Stimulated activated CD4-positive, alpha-beta T cell treated with anti-CD3 and anti-CD28 coated beads, TNF-alpha, amount 100 ng/mL, for 24 hours (primary cell): ENCODE measurements around the gene TAF15.

ENCODE experiments used
- DNase-seq, 3 experiments: peaks; one replicate each; pipeline ENCODE4 v3.0.0-alpha.2; 2020; ENCODE audit warnings: low read depth in 3 of 3

The TAF15 gene

DNA sequence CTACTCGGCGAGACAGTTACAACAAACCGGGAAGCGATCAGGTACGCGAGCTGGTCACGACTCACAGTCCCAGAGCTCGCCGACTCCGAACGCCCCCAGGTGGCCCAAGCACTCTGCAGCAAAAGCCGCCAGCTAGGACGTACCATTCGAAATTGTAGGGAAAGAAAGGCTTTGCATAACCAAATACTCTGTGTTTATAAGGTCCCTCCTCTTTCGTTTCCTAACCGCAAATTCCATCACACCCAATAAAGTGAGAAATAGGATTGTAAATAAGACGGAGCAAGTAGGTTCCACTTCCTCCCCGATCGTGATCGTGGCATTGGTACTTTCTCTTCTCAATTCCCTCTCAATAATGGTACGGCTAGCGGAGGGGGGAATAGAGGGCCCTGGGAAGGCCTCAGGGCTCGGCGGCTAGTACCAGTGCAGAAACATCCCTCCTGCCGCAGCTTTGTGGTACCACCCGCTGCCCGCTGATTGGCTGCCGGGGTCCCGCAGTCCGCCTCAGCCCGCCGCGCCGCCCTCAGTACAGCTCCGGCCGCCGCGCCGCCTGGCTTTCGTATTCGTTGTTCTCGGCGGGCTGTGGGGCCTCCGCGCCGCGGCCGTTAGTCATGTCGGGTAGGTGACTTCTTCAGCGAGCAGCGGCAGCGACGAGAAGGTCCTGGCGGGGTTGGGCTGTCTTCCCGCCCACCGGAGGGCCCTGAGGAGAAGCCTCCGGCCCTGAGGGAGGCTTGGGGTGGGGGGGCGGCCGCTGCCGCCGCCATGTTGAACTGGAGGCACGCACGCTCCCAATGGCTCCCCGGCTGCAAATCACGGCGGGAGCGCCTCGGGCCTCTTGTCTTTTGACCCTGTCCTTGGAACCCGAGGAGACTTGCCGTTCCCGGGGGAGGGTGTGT is at the start of gene TAF15:
TAF15 (plus strand) TSS at position 523 of the 893 bp plus-strand sequence; CDS start at position 609, 86 bp downstream.
- DNase-seq = peak; percentile 87 to 94 (median 91)

DNA sequence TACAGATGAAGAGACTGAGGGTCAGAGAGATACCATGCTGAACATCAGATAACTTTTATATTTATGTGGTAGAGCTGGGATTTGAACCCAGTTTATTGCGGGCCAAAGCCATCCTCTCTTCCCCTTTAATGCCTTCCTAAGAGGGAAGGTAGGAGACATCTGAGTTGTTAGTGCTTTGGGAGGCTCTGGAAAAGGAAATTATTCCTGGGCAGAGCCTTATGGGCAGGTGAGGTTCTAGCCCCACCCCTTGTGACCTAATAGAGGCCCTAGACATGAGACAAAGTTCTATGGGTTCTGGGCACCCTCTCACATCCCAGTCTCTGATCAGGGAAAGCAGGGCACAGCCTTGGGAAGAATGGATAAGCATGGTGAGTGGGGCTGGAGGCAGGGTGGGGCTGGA is 48.7 kb upstream of the TAF15 start, which contains the start of gene C17orf50:
C17orf50 (plus strand) TSS at position 301 of the 400 bp plus-strand sequence; CDS start at position 356, 55 bp downstream.
- no peak for DNase-seq

DNA sequence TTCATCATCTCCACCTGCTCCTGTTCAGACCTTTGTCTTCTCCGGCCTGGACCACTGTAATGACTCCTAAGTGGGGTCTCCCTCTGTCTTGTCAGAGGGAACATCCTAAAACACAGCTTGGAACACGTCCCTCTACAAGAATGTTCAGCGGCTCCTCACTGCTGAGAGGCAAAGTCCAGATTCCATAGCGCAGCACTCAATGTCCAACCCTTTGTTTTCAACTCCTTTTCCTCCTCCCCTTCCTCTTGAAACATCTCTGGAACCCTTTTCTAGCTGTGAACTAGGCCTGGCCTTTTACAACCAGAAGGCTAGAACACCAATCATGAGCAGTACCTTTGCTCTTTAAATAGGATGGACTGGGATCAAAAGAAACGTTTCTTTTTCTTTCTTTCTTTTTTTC is 47.7 kb upstream of the TAF15 start:
- DNase-seq = no peak

DNA sequence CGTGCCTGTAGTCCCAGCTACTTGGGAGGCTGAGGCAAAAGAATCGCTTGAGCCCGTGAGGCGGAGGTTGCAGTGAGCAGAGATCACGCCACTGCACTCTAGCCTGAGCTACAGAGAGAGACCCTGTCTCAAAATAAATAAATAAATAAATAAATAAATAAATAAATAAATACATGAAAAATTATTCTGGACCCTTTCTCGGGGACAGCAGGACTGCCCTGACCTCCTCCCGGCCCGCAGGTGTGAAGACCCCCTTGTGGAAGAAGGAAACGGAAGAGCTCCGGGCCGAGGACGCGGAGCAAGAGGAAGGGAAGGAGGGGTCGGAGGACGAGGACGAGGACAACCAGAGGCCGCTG is 45.5 kb upstream of the TAF15 start:
- DNase-seq = no peak

DNA sequence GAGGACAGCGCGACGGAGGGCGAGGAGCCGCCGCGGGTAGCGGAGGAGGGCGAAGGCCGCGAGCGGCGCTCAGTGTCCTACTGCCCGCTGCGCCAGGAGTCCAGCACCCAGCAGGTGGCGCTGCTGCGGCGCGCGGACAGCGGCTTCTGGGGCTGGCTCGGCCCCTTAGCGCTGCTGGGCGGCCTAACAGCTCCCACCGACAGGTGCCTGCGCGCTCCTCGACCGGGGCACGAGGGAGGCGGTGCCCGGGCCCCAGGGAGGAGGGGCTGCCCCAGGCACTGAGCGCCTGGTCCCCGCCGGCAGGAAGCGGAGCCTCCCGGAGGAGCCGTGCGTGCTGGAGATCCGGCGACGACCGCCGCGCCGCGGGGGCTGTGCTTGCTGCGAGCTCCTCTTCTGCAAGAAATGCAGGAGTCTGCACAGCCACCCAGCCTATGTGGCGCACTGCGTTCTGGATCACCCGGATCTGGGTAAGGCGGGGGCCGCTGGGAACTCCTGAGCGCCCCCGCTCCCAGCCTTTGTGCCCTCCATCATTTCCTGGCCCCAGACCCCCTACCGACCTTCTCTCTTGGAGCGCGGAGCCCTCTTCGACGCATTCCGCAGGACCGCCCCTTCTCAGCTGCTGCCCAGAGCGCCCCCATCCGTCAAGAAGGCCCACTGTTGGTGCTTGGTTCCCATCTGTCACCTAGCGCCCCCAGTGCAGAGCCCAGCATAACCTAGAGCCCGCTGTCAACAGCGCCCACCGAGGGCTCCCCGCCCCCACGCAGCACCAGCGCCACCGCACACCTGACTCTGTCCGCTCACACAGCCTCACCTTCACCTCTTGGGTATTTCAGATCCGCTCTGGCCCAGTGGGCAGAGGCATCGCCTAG is 44.9 kb upstream of the TAF15 start:
- peak; percentile 66 to 88 (median 72) for DNase-seq

DNA sequence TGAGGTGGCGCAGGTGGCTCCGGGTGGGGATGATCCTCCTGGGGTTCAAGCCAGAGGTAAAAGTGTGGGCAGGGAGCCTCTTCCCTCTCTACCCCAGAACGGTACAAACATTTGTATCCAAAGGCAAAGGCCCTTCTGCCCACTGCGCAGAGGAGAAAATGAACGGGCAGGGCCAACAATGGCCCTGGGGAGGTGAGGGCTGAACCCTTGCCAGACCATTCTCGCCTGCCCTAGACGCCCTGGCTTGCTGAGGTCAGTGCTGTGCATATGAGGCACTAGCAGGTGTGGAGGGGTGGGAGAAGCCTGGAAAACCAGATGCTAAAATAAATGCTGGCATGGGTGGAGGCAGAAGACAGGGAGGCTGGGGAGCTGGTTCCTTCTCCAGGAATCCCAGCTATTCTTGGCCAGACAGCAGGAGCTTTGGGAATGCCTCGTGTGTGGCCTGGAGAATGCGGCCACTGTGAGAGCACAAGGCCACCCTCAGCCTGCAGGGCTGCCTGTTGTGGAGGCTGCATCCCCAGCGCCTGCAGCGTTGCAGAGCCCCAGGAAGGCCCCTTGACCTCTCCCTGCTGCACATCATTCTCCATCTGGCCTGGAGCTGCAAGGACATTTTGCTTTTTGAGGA is 44.1 kb upstream of the TAF15 start:
- no peak for DNase-seq

DNA sequence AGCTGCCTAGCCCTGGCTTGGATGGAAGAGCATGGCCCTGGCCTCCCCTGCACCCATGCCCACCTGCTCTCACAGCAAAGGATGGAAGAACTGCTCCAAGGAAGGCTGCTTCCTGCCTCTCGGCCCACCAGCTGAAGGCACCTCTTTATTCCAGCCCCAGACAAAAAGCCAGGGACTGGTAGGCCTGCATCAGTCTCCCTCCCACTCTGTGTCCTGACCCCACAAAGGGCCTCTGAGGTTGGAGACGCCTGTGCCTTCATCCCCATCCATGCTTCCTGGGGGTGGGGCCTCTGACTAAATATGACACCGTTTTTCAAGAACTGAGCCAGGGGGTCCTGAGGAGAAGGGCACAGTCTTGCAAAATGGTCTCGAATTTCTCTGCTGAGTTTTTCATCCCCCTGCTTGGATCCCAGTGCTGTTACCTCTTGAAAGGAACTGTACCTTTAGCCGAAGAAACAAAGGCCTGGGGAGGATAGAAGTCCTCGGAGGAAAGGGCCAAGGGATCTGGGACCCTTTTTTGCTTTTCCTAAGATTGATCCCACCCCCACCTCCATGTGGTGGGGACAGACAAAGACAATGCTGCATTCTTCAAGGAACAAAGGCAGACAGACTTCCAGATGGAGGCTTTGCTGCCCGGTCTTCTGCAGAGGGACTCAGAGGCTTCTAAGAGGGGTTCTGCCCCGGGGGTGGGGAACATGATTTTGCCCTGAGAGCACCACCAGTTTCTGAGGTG is 43.4 kb upstream of the TAF15 start:
- no peak for DNase-seq

DNA sequence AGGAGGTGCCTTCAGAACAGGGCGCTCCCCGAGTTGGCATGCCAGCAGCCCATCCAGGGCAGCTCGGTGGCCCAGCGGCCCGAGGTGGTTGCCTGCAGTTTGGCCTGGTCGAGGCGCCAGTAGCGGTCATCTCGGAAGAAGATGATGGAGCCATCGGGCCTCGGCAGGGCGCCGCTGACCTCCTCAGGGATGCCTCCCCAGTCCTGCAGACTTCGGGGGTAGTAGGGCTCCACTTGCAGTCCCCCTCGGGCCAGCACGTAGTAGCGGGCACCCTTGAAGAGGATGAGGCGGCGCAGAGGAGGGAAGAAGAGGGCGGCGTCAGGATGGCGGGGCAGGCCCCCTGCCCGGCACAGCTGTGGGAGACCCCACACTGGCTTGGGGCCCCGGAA is 42.8 kb upstream of the TAF15 start:
- no peak for DNase-seq

DNA sequence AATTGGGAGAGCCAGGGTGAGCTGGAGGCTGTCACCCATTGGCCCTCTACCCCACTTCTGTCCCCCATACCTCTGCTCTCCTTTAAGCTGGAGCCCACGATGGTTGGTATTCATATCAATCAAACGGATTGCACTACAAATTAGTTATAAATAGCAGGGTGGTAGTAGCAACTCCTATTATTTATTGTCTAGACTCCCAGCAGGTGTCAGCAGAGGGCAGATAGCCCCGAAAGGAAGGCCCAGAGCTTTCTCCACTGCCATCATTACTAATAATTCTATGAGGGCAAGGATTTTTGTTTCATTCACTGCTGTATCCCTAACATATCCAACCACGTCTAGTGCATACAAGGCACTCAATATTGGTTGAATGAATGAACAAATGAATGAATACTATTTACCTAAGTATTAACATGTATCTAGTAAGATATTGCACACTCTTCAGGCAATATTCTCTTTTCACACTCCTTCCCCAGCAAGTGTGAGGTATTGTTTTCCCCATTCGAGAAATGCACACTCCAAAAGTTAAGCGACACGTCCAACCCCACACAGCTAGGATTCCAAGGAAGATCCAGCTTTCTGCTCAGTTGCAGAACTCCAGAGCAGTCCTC is 42.3 kb upstream of the TAF15 start:
- DNase-seq = no peak

DNA sequence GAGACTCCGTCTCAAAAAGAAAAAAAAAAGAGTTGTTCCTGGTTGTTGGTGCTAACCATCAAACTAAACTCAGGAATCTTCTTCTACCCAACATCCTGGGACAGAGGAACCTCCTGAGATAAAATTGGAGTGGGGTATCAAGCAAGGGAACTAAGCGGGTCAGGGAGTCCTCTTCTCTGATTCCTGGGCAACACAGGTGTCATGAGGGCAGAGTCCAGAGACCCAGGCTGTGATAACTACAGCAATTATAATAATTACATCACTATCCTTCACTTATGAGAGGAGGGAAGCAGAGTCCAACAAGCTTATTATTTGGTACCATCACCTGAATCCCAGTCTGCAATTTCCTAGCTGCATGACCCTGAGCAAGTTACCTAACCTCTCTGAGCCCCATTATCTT is 40.5 kb upstream of the TAF15 start:
- no peak for DNase-seq

DNA sequence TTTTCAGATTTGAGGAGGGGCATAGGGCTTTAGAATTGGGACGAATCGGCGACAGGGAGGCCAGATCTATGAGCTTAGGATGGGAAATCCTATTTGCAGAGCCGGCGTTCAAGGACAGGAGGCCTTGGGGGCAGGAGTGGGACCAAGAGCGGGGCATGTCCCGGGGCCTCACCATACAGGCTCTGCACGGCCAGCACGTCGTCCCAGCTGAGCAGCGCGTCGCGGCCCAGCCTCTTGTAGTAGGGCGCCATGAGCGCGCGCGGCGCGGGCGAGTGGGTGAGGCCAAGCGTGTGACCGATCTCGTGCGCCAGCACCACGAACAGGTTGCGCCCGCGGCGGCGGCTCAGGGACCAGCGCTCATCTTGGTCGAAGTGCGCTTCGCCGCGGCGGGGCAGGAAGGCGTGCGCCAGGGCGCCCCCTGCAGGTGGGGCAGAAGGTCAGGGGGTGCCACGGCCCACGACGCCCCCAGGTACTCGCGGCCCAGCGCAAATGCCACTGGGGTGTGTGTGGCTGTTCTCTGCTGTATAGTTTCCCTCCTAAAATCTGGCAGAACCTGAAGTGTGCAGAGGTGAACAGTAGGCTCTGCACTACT is 39.3 kb upstream of the TAF15 start:
- DNase-seq = no peak

DNA sequence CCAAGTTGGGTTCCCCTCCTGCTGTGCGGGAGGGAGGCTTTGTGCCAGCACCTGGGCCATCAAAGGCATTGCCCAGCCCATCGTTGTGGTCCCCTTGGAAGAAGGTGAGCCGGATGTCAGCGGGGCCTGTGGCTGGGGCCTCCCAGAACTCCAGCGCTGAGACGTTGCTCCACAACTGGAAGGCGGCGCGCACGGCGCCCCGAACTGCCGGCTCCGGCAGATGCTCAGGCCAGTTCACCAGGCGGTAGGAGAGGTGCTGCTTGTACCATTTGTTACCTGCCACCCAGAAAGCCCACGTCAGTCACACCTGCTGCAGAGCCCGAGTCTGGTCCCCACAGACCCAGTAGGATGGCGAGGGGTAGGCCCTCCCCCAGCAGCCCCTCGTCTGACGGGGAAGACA is 36.2 kb upstream of the TAF15 start:
- DNase-seq = no peak

DNA sequence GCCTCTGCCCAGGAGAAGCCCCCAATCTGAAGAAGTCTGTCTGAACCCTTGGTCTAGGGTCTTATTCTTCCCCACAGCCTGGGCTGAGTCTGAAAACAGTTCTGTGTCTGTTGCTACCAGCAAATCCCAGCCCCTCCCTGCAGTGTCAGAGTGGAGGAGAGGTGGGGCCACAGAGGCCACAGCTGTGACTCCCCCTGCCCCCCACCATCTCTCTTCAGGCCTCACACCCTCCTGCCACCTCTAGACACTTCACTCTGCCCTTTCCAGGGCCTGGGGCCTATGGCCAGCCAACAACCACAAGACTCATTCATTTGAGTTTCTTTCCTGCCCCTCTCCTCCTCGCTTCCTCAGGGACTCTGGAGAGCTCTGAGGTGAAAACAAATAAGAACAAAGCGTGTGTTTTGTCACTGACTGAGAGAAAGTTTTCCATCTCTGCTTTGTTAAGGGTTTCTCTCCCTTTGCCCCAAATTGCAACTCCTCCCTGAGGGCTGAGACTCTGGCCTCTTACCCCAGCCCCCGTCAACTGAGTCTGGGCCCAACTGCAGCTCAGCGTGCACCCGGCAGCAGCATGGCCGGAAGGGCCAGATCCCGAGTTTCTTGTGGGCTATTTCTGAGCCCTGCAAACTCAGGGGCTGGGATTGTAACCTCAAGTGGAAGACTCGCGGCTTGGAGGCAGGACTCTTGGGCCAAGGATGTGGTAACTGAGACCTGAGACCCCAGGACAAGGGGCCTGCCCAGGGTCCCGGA is 35.4 kb upstream of the TAF15 start:
- no peak for DNase-seq

DNA sequence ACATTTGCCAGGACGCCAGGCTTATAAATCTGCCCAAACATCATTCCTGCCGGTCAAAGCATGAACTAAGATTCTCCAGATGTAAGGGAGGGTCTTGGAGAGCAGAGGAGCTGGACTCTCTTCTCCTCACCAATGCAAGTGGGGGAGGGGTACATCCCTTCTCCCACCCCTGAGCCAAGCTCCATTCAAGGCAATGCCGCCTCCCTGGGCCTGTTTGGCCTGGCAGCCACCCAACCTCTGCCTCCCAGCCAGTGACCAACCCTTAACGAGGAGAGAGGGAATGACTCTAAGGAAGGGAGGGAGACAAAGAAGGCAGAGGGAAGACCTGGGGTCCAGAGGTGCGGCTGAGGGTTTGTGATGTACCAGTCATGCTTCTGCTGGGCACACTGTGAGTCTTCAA is 34.8 kb upstream of the TAF15 start:
- no peak for DNase-seq

DNA sequence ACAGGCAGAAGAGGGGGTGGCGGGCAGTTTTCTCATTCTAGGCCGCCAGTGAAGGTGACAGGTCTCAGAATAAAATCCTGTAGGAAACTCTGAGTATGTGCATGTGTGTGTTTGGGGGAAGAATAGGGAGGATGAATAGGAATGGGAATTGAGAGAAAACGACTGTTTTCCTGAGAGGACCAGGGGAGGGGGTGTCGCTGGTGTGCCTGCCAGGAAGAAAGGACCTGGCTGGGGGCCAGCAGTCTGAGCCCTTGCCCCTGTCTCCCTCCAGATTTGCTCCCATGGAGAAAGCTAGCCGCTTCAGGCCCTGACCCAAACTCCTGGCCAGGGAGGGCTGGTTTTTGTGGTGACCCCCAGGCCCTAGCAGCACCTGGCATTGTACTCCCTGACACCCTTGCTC is 34.2 kb upstream of the TAF15 start:
- DNase-seq = no peak

DNA sequence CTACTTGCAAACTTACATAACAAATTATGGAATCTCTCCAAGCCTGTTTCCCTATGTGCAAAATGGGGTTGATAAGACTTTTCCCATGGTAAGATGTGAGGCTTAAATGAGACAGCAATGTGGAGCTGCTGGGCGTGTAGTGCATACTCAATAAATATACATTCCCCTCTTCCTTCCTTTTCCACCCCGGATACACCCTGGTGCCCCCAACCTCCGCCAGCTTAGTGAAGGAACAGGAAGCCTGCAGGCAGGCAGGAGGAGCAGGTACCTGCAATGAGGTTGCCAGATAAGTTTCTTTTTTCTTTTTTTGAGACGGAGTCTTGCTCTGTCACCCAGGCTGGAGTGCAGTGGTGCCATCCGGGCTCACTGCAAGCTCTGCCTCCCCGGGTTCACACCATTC is 33.7 kb upstream of the TAF15 start:
- DNase-seq = no peak

DNA sequence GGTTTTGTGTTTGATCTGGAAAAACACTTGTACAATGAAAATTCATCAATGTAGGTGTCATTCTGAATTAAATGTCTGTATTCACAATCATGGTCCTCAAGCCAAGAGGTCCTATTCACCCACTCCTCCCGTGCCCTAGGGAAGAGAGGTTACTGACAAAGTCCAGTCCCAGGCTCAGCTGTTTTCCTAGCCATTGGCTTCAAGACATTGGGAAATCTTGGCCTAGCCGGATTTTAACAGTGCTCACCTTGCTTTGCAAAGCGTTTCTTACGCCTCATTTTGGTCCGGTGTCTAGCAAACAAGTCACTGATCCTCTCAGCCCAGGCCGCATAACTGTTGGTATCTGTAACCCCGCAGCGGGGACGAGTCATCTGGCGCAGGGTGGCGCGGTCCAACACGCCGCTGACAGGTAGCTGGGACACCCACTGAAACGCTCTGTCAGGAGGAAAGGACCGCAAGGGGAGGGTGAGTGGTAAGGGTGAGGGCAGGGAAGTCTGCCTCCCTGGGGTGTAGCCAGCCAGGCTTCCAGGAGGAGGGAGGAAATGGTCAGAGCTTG is 30.6 kb upstream of the TAF15 start:
- no peak for DNase-seq

DNA sequence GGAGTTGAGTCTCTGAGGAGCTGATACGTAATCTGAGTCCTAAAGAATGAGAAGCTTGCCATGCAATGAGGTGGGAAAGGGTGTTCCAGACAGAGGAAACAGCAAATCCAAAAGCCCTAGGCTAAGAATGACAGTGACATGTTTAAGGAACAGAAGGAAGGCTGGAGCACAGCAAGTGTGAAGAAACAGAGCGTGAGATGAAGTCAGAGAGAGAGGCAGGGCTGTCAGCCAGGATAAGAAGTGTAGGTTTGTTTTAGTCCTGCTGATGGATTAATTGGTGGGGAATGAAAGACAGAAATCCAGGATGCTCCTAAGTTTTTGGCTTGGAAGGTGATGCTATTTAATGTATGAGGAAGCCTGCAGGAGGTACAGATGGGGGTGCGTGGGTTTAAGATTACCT is 28.3 kb upstream of the TAF15 start:
- DNase-seq = no peak

DNA sequence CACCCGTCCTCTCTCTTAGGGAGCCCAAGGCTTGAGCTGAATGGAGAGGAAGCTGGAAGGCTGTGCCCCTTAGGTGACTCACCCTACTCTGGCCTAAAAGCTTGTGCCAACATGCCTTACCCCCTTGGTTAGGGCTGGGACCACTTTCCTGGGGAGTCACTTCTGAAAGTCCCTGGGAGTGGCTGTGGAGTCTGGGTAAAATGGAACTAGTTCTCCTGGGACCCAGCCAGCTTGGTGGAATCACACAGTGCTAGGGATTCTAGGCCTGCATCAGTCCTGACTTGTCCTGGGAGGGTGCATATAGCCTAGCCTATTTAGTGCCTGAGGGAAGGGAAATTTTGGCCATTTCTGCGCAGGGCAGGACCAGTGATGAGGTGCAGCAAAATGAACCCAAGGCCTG is 24.4 kb upstream of the TAF15 start:
- no peak for DNase-seq

DNA sequence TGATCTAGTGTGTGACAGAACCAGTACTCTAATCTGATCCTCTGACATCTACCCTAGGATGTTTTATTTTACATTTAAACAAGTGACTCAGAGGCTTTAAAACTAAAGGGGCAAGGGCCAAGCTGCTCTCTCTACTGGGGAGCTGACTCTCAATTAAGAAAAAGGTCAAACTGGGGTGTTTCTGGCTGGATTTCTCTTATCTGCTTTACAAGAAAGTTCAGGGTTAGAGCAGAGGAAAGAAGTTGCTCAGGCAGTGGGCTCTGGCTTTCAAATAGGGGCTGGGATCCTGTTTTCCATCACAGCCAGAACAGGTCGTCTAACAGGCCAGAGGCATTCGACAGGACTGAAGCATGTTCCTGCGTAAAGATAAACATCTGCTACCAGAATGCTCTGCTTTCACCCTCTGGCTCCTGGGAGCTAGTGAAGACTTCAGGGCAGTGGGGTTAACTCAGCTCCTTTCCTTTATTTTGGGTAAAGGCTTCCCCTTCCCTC is 22.3 kb upstream of the TAF15 start:
- DNase-seq = no peak
